ENCODE measurements around the gene GNB1L.
A peak's percentile ranks its signal among the peaks of the same experiment; 100 is the strongest.

GNB1L gene

DNA sequence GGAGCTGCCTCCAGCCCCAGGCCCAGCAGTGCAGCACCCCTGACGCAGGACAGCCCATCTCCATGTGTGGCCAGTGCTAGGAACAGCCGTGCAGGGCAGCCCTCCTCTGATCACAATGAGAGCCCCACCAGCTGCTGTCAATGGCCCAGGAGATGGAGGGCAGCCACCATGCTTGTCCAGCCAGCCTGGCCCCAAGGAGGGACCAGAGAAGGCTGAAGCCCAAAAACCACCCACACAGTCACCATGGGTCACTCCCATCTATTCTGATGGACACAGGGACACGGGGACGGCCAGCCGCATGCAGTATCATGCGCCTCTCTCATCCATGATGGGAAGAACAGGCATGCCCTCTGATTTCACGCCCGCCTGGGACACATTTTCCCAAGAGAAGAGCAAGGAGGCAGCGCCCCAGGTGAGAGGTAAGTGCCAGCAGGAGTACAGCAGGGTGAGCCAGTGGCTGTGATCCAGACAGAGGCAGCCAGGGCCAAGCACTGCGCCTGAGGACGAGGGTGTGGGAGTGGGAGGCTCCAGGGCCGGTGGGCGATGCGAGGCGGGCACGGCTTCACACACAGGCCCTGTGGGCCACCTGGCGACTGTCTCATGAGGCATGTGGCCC, 33.6 kb upstream of the GNB1L start:
- no peak overlapping the region for H3K4me3 ChIP-seq (ENCODE audit: control insufficient read depth, low read depth, low read length)
- DNase-seq (ENCODE audit: low read depth), result no peak
- TF ChIP-seq, protein P1, sequence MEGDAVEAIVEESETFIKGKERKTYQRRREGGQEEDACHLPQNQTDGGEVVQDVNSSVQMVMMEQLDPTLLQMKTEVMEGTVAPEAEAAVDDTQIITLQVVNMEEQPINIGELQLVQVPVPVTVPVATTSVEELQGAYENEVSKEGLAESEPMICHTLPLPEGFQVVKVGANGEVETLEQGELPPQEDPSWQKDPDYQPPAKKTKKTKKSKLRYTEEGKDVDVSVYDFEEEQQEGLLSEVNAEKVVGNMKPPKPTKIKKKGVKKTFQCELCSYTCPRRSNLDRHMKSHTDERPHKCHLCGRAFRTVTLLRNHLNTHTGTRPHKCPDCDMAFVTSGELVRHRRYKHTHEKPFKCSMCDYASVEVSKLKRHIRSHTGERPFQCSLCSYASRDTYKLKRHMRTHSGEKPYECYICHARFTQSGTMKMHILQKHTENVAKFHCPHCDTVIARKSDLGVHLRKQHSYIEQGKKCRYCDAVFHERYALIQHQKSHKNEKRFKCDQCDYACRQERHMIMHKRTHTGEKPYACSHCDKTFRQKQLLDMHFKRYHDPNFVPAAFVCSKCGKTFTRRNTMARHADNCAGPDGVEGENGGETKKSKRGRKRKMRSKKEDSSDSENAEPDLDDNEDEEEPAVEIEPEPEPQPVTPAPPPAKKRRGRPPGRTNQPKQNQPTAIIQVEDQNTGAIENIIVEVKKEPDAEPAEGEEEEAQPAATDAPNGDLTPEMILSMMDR (IDR thresholded peaks at IDR 0.05; ENCODE audit: control insufficient read depth, insufficient read depth, low read depth, low read length, missing control alignments), result no peak

DNA sequence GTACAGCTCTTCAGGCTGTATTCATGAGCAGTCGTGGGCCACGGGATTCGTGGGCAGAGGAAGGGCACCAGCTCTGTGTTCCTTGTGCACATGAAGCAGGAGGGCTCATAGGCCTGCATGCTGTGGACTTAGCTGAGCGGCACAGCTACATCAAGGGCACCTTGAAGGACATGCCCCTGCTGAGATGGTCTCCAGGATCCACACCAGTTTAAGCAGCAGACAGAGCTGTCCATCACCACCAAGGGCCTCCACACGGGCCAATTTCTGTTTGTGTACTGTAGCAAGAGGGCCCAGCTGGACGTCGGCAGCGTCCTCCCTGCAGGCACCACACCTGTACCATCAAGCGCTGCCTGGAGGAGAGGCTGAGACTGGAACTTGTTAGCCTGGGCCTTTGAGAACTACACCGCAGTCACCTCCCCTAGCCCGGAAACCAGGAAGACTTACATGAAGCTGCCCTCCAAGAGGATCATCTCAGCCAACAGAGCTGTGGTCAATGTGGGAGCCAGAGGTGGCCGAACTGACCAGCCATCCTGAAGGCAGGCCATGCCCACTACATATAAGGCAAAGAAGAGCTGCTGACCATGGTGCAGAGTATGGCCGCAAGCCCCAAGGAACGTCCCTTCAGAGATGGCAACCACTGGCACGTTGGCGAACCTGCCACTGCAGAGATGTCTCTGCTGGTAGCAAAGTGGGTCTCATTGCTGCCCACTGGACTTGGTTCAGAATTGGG, 32.7 kb upstream of the GNB1L start:
- TF ChIP-seq, protein P1 (IDR thresholded peaks at IDR 0.05; ENCODE audit: control insufficient read depth, insufficient read depth, low read depth, low read length, missing control alignments), result no peak
- no peak for DNase-seq (ENCODE audit: low read depth)
- no peak overlapping the region for H3K4me3 ChIP-seq (ENCODE audit: control insufficient read depth, low read depth, low read length)

DNA sequence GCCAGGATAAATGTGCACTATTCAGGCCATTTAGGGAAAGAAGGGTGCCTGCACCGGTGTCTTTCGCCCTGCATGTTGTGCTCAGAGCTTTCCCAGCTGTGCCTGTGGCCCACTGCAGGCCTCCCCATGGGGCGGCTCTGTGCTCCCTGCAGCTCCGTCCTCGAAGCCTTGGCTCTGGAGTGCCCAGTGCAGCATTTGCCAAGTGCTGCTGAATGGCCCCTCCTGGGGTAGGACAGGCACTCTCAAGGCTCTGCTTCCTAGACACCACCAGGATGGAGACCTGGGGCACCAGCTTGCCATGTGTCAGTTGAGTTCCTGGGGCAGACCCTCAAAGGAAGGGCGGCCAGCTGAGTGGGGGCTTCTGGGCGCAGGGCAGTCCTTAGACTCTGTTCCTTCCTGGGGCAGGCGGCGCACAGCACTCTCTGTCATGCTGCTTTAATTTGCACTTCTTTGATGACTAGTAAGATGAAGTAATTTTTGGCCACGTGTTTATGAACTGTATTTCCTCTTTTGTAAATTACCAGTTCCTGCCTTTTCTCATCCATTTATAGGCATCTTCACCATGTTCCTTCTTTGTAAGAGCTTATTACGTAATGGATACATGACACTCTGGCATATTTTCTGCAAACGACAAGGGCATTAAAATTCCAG, 32.1 kb upstream of the GNB1L start:
- H3K4me3 ChIP-seq (ENCODE audit: control insufficient read depth, low read depth, low read length), result no peak overlapping the region
- TF ChIP-seq, protein P1 (IDR thresholded peaks at IDR 0.05; ENCODE audit: control insufficient read depth, insufficient read depth, low read depth, low read length, missing control alignments), result no peak
- peak; percentile 69 for DNase-seq (ENCODE audit: low read depth)

DNA sequence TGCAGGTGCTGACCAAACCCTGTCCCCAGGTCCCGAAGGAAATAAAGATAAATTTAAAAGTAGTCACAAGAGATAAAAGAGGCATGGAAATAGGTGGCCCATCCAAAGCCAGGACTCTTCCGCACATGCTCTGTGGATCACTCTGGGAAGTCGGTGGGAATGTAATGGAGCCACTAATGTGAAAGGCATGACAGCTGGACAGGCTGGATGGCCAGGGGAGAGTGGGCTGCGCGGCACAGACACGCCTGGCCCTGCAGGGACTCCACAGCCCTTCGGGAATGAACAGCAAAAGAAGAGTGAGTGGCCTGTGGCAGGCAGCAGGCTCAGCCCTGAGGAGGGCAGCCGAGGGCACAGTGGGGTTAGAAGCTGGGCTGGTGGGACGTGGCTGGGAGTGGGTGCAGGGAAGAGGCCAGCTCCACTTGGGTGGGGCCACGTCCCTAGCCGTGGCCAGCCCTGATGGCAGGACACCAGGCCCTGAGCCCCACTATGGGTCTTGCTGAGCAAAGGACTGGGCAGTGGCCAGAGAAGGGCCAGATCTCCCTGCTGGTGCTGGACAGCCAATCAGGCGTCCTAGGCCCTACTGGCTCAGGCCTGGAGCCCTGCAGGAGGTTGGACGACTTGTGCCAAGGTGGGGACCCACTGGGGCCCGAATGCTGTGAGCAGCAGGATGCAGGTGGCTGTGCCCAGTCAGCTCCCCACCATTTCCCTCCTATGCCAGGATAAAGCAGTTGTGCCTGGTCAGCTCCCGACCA, 31.3 kb upstream of the GNB1L start:
- no peak overlapping the region for H3K4me3 ChIP-seq (ENCODE audit: control insufficient read depth, low read depth, low read length)
- no peak for DNase-seq (ENCODE audit: low read depth)
- TF ChIP-seq, protein P1 (IDR thresholded peaks at IDR 0.05; ENCODE audit: control insufficient read depth, insufficient read depth, low read depth, low read length, missing control alignments), result no peak

DNA sequence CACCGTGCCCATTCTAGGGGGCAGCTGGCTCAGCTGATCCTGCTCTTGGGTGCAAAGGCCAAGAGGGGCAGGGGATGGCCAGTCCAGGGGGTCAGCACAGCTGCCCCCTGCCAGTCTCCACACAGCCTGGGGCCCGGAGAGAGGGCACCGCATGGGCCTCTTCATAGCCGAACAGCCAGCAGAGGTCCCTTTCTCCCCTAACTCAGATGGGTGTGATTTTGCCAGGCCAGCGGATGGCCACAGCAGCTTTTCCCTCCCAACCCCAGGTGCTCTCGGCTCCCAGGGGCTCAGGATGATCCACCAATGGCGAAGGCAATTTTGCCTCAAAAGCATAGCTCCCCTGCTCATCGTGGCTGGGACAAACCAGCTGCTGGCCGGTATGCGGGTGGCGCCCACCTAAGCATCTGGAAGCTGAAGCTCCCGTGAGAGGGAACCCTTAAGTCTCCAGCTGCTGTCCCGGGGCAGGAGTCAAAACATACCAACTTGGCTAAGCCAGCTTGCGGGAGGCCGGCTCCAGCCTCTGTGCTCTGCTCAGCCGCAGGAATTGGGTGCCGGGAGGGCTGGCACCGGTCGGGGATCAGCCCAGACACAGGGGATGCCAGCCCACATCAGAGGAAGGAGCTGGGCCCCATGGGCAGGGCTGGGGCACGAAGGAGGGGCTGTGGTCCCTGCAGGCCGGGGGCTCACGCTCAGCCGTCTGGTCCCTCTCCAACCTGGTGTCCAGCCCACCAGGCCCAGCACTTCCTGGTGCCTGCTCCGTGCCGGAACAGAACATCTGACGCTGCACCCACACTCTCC, 30.5 kb upstream of the GNB1L start:
- no peak for DNase-seq (ENCODE audit: low read depth)
- no peak overlapping the region for H3K4me3 ChIP-seq (ENCODE audit: control insufficient read depth, low read depth, low read length)

More for the DNA sequence above, 30.5 kb upstream of the GNB1L start:
- TF ChIP-seq, protein P1 (IDR thresholded peaks at IDR 0.05; ENCODE audit: control insufficient read depth, insufficient read depth, low read depth, low read length, missing control alignments), result no peak
